Activated CD4-positive, alpha-beta T cell treated with anti-CD3 and anti-CD28 coated beads, Interleukin-2, amount 50 U/mL, for 1 hour (primary cell): ENCODE results near the gene FOXL1.

Experiments
- DNase-seq: peaks from one replicate; pipeline ENCODE4 v3.0.0-alpha.2; 2020

The FOXL1 gene

DNA sequence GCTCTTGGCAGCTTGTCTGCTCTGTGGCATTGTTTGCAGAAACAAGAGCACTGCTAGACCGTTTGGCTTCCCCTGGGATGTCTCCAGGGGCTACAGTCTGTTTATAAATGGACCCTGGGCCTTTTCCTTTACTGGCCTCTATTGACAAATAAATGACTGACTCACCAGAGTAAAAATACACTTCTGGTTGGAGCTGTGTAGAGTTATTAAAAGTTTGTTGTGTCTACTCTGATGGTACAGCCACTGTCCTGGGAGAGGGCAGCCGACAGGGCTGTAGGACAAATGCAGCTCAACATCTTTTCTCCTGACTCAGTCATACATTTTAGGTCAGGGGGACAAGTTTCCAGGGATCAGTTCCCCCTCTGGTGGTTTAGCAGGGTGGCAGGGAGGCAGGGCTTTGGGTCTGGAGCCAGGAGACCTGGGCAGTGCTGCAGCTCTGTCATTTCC lies 30.0 kb downstream of the FOXL1 start:
- DNase-seq = no peak

GRCh38 chr16:86609115-86609514 lies 30.8 kb downstream of the FOXL1 start:
- no peak for DNase-seq

DNA sequence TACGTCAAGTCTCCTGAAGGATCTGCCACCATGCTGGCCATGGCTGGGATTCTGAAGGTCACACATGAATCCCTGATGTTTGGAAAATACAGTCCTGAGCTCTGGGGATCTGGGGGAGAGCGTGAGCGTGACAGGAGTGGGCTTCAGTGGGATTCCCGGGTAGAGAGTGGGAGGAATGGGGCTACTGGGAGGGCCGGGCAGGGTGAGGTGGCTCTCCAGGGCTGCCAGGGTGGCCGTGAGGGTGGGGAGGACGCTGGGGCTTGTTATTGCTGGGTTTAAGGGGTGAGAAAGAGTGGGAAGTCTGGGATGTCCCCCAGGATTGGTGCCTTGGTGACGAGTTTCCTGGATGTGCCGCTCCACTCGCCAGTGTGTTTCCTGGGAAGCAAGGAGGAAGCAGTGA lies 31.3 kb downstream of the FOXL1 start:
- no peak for DNase-seq

- no peak for DNase-seq
Measured at GRCh38 chr16:86610779-86611524, 32.6 kb downstream of the FOXL1 start.

DNA sequence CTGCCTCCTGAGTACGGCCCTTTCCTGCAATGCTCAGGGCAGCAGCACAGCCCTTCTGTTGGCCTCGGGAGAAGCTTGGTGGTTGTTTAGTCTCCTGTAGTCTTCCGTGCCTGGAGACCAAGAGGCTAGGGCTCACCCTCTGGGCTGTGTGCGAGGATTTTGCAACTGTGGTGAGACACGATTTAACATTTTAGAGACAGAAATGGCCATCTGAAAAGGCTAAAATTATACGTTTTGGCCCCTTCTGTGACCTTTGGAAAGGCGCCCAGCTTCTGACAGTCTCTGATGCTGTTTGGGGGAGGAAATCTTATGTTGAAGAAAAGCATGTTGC lies 33.1 kb downstream of the FOXL1 start:
- no peak for DNase-seq

- no peak for DNase-seq
Measured at GRCh38 chr16:86611941-86612340, 33.6 kb downstream of the FOXL1 start.

GRCh38 chr16:86614699-86615098 lies 36.4 kb downstream of the FOXL1 start:
- DNase-seq = no peak

- DNase-seq = no peak
Measured at GRCh38 chr16:86616906-86617305, 38.6 kb downstream of the FOXL1 start.

DNA sequence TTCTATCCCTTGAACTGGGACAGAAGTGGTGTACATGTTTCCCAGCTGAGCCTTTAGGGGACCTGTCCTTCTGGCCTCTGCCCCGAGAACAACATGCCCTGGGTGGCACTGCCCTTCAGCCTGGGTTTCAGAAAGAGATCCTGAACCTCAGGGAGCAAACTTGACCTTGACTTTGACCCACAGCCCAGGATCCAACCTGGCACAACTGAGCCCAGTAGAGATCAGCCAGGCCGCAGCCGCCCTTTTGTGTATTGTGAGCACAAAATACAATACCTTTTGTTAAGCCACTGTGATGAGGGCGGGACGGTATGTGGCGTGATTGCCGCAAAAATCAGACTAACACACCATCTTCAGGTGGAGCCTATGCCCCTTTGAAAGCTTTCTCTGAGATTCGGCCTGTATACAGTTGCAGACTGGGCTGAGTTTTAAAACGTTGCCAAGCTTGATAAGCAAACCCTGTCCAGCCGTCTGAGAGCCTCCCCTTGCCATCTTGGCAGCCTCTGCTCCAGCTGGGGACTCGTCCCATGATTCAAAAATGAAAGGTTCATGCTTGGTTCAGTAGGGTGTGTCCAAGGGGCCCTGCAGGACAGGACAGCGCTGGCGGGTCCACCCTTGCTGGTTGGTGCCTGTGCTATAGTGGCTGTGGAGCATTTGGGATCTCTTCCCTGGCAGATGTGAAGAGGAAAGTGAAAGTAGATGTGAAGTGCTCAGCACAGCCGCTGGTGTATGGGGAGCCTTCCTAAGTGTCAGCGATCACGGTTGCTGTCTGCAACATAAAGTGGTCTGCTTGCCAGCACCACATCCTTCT lies 40.3 kb downstream of the FOXL1 start:
- DNase-seq = no peak

- DNase-seq = no peak
Measured at GRCh38 chr16:86619239-86619794, 41.0 kb downstream of the FOXL1 start.

DNA sequence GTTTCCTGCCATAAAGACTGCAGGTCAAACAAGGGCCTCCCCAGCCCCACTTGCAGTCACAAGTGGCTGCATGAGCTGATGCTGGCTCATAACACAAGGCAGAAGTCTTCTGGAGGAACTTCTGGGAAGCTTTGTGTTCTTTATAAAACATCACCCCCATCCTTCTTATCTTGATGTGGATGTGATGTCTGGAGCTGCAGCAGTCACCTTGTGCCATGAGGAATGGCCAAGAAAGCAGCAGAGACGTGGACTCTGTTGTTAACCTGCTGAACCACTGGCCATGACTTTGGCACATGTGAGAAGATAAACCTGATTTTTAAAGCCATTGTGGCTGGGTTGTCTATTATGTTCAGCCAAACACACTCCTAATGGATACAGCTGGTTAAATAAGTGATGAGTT lies 41.8 kb downstream of the FOXL1 start:
- DNase-seq = no peak

- DNase-seq = no peak
Measured at GRCh38 chr16:86621966-86622365, 43.6 kb downstream of the FOXL1 start.

DNA sequence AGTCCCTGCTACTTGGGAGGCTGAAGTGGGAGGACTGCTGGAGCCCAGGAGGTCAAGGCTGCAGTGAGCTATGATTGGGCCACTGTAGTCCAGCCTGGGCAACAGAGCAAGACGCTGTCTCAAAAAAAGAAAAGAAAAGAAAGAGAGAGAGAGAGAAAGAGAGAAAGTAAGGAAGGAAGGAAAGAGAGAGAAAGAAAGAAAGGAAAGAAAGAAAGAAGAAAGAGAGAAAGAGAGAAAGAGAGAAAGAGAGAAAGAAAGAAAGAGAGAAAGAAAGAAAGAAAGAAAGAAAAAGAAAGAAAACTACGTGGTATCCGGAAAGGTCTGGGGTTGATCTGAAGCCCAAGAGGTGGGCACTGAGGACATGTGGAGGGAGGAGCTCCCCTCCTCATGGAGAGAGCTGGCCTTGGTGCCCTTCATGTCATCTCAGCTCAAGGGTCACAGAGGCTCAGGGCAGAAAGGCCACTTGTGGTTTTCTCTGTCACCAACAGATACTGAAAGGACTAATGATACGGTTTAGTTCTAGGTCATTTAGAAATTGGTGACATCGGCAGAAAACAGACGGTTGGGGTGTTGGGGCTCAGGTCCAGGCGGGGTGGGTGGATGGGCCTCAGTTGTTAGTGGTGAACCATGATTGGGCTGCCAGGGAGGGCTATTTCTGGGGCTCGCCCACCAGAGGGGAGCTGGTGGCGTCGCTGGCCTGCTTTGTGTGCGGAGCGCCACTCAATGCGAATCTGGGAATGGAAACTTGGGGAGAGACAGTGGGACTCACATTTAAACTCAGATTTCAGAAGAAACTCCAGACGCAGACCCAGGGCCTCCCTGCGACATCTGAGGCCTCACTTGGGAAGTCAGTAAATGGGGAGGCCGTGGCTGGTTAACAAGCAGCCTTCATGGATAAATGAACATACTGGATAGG lies 44.6 kb downstream of the FOXL1 start:
- DNase-seq = no peak

GRCh38 chr16:86625029-86625428 lies 46.7 kb downstream of the FOXL1 start:
- DNase-seq = no peak

- DNase-seq = no peak
Measured at GRCh38 chr16:86625821-86626220, 47.5 kb downstream of the FOXL1 start.

DNA sequence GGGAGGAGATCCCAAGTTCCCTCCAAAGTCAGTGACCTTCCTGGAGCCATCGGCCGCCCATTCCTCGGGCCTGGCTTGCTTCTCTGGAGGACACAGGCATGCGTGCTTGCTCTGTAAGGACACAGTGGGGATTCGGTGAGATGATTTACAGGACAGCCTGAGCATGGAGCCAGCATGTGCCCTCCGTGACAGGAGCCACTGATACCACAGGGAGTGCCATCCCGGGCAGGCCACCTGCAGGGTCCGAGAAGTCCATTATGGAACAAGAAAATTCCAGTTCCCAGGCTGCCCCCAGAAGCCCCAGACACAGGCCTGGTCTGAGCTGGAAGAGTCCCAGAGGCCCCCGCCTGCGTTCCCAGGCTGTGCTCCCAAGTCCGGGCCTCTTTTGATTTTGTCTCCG lies 47.9 kb downstream of the FOXL1 start:
- DNase-seq = no peak

DNA sequence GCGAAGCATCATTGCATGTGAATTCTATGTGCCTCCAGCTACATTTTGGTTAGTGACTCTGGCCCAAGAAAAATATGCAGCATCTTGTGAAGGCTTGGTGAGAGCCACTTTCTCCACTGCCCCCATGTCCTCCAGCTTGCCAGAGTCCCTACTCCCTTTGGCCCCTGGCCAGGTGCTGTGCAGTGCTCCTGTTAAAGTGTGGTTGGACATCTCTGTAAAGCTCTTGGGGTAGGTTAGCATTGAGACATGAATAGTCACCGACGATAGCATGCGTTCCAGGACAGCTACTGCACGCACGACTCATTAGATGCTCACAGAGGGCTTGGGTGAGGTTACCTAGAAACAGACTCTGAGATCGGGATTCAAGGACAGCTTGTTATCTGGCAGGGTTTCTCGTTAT lies 48.6 kb downstream of the FOXL1 start:
- DNase-seq = no peak

- no peak for DNase-seq
Measured at GRCh38 chr16:86628614-86629013, 50.3 kb downstream of the FOXL1 start.

DNA sequence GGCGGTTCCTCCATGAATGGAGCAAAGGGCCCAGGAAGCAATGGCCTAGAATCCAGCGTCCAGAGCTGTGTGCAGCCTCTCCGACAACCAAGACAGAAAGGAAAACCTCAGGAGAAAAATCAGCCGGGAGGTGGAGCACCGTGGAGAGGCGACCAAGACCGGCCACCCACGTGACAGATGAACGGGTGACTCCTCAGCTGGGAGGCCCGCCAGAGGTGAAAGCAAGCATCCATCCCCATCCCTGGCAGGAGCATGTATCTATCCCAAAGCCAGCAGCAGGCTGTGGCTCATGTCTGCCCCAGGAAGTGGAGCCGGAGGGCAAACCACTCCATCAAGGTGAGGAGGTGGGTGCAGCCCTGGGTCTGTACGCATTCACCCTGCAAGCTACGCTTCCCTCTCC lies 52.1 kb downstream of the FOXL1 start:
- DNase-seq = no peak

GRCh38 chr16:86631444-86631843 lies 53.1 kb downstream of the FOXL1 start:
- DNase-seq = no peak
